ENCODE data around the gene SSBP2.
A peak's percentile ranks its signal among the peaks of the same experiment; 100 is the strongest.

SSBP2 gene

GRCh38 chr5:81751009-81751835, at the start of gene SSBP2:
Gene SSBP2, minus strand, starts transcription at chr5:81751097. Its CDS starts 55 bp downstream, at chr5:81751042.
- peak; percentile 99 for DNase-seq

- no peak for DNase-seq
These were observed 44.8 kb upstream of the SSBP2 start for GRCh38 chr5:81795666-81796065.

GRCh38 chr5:81794226-81794625, 43.3 kb upstream of the SSBP2 start:
- no peak for DNase-seq

- DNase-seq = no peak
These were observed 39.4 kb upstream of the SSBP2 start for GRCh38 chr5:81790336-81790735.

- DNase-seq = no peak
These were observed 38.1 kb upstream of the SSBP2 start for GRCh38 chr5:81789033-81789432.

GRCh38 chr5:81788329-81788728, 37.4 kb upstream of the SSBP2 start:
- no peak for DNase-seq

- DNase-seq = no peak
These were observed 36.8 kb upstream of the SSBP2 start for GRCh38 chr5:81787474-81788242.

- no peak for DNase-seq
These were observed 36.1 kb upstream of the SSBP2 start for GRCh38 chr5:81786991-81787390.

- no peak for DNase-seq
These were observed 35.6 kb upstream of the SSBP2 start for GRCh38 chr5:81786496-81786895.

GRCh38 chr5:81785322-81785721, 34.4 kb upstream of the SSBP2 start:
- DNase-seq = no peak

GRCh38 chr5:81783401-81783800, 32.5 kb upstream of the SSBP2 start:
- DNase-seq = no peak

GRCh38 chr5:81782811-81783210, 31.9 kb upstream of the SSBP2 start:
- DNase-seq = no peak

GRCh38 chr5:81779916-81780266, 29.0 kb upstream of the SSBP2 start:
- DNase-seq = no peak

- peak; percentile 14 for DNase-seq
These were observed 28.4 kb upstream of the SSBP2 start for GRCh38 chr5:81779125-81779915.

- DNase-seq = no peak
These were observed 27.7 kb upstream of the SSBP2 start for GRCh38 chr5:81778642-81779041.

- no peak for DNase-seq
These were observed 25.4 kb upstream of the SSBP2 start for GRCh38 chr5:81776258-81776657.

GRCh38 chr5:81774374-81774773, 23.5 kb upstream of the SSBP2 start:
- DNase-seq = no peak

GRCh38 chr5:81773574-81773973, 22.7 kb upstream of the SSBP2 start:
- DNase-seq = no peak

GRCh38 chr5:81773161-81773560, 22.3 kb upstream of the SSBP2 start:
- no peak for DNase-seq

- no peak for DNase-seq
These were observed 21.6 kb upstream of the SSBP2 start for GRCh38 chr5:81772488-81772887.

- DNase-seq = no peak
These were observed 18.1 kb upstream of the SSBP2 start for GRCh38 chr5:81768935-81769452.

GRCh38 chr5:81767938-81768337, 17.0 kb upstream of the SSBP2 start:
- DNase-seq = no peak

GRCh38 chr5:81767097-81767496, 16.2 kb upstream of the SSBP2 start:
- no peak for DNase-seq

Data from activated gamma-delta T cell treated with Interleukin-2 at 50 U/mL for 16 hours (primary cell).